GM18868 (cell line): ENCODE results near the gene CHAF1B.

ENCODE experiments used
- ATAC-seq: cut with Tn5 transposase; IDR thresholded peaks from one replicate; pipeline ENCODE4 v1.9.1; 2021; ENCODE audit warnings: mild to moderate bottlenecking, moderate library complexity; ENCODE audit not compliant: unreplicated experiment

CHAF1B gene

GRCh38 chr21:36425286-36425685 is 40.1 kb downstream of the CHAF1B start:
- no peak for ATAC-seq

- ATAC-seq, result no peak
Measured at GRCh38 chr21:36427502-36427901, 42.3 kb downstream of the CHAF1B start.

- ATAC-seq, result no peak
Measured at GRCh38 chr21:36428761-36429432, 43.7 kb downstream of the CHAF1B start.

GRCh38 chr21:36429947-36430546 is 44.9 kb downstream of the CHAF1B start:
- ATAC-seq, result peak; percentile 92

GRCh38 chr21:36430841-36431240 is 45.6 kb downstream of the CHAF1B start:
- no peak for ATAC-seq

GRCh38 chr21:36431252-36431651 is 46.1 kb downstream of the CHAF1B start:
- ATAC-seq, result no peak

- ATAC-seq, result no peak
Measured at GRCh38 chr21:36433059-36433709, 48.0 kb downstream of the CHAF1B start.

GRCh38 chr21:36434144-36434543 is 49.0 kb downstream of the CHAF1B start:
- no peak for ATAC-seq

GRCh38 chr21:36436829-36437744 is 51.9 kb downstream of the CHAF1B start:
- no peak for ATAC-seq

- ATAC-seq, result no peak
Measured at GRCh38 chr21:36437745-36438128, 52.5 kb downstream of the CHAF1B start.

GRCh38 chr21:36441715-36442114 is 56.5 kb downstream of the CHAF1B start:
- ATAC-seq, result no peak

GRCh38 chr21:36446301-36446700 is 61.1 kb downstream of the CHAF1B start:
- ATAC-seq, result no peak

GRCh38 chr21:36450511-36450910 is 65.3 kb downstream of the CHAF1B start:
- no peak for ATAC-seq

- no peak for ATAC-seq
Measured at GRCh38 chr21:36451506-36451905, 66.3 kb downstream of the CHAF1B start.

- no peak for ATAC-seq
Measured at GRCh38 chr21:36452281-36452825, 67.2 kb downstream of the CHAF1B start.

- no peak for ATAC-seq
Measured at GRCh38 chr21:36454093-36454531, 68.9 kb downstream of the CHAF1B start.

- no peak for ATAC-seq
Measured at GRCh38 chr21:36454706-36455105, 69.5 kb downstream of the CHAF1B start.

- ATAC-seq, result no peak
Measured at GRCh38 chr21:36456729-36457414, 71.7 kb downstream of the CHAF1B start.

- ATAC-seq, result no peak
Measured at GRCh38 chr21:36459098-36459497, 73.9 kb downstream of the CHAF1B start.

- ATAC-seq, result no peak
Measured at GRCh38 chr21:36460866-36461265, 75.7 kb downstream of the CHAF1B start.
